ENCODE measurements around the gene REV3L.
"Not testable (repeated sequence)": the region's sequence is repeated elsewhere in the genome, so short reads cannot be mapped to it uniquely, and the experiment has no call there.

The REV3L gene

GRCh38 chr6:111482959-111483735, at the start of gene REV3L:
Gene REV3L, minus strand, starts transcription at chr6:111483218. Its CDS starts 330 bp downstream, at chr6:111482888.
- DNase-seq = peak; percentile 75 to 96 (median 83)
- intact Hi-C loops (cut with DNase I) = loop anchor here (5.0 to 10.0 kb wide), 3 partner anchors 61 to 162 kb away; no protein-coding TSS in a partner anchor

- intact Hi-C loops (cut with DNase I) = no loop called here
- DNase-seq = no peak
Measured at GRCh38 chr6:111531185-111531584, 48.2 kb upstream of the REV3L start.

- intact Hi-C loops (cut with DNase I) = no loop called here
Measured at GRCh38 chr6:111530667-111531066, 47.6 kb upstream of the REV3L start.

GRCh38 chr6:111530218-111530617, 47.2 kb upstream of the REV3L start:
- intact Hi-C loops (cut with DNase I) = no loop called here
- DNase-seq = no peak

More at GRCh38 chr6:111530667-111531066, 47.6 kb upstream of the REV3L start:
- DNase-seq = no peak

GRCh38 chr6:111527367-111527766, 44.3 kb upstream of the REV3L start:
- intact Hi-C loops (cut with DNase I) = no loop called here
- no peak for DNase-seq

GRCh38 chr6:111524735-111525134, 41.7 kb upstream of the REV3L start:
- intact Hi-C loops (cut with DNase I) = no loop called here
- DNase-seq = no peak

GRCh38 chr6:111524252-111524651, 41.2 kb upstream of the REV3L start:
- intact Hi-C loops (cut with DNase I) = no loop called here
- DNase-seq = peak in 1 of 10 donors; percentile 49

GRCh38 chr6:111523484-111524167, 40.6 kb upstream of the REV3L start:
- intact Hi-C loops (cut with DNase I) = no loop called here
- peak in 1 of 10 donors; percentile 34 for DNase-seq

GRCh38 chr6:111522393-111523020, 39.5 kb upstream of the REV3L start:
- no peak for DNase-seq
- intact Hi-C loops (cut with DNase I) = no loop called here

- intact Hi-C loops (cut with DNase I) = no loop called here
- DNase-seq = peak in 1 of 10 donors; percentile 25
Measured at GRCh38 chr6:111521497-111522270, 38.7 kb upstream of the REV3L start.

GRCh38 chr6:111520524-111520923, 37.5 kb upstream of the REV3L start:
- no peak for DNase-seq
- intact Hi-C loops (cut with DNase I) = no loop called here

- DNase-seq = no peak
- intact Hi-C loops (cut with DNase I) = no loop called here
Measured at GRCh38 chr6:111517965-111518364, 34.9 kb upstream of the REV3L start.

GRCh38 chr6:111515259-111515658, 32.2 kb upstream of the REV3L start:
- intact Hi-C loops (cut with DNase I) = no loop called here
- DNase-seq = no peak

- intact Hi-C loops (cut with DNase I); DNase-seq: not testable (repeated sequence)
Measured at GRCh38 chr6:111514531-111514930, 31.5 kb upstream of the REV3L start.

- intact Hi-C loops (cut with DNase I) = not testable (repeated sequence)
- DNase-seq = peak in 1 of 10 donors; percentile 60
Measured at GRCh38 chr6:111507219-111507618, 24.2 kb upstream of the REV3L start.

GRCh38 chr6:111505498-111505897, 22.5 kb upstream of the REV3L start:
- intact Hi-C loops (cut with DNase I); DNase-seq: not testable (repeated sequence)

GRCh38 chr6:111503660-111504059, 20.6 kb upstream of the REV3L start:
- intact Hi-C loops (cut with DNase I) = no loop called here
- DNase-seq = no peak

- intact Hi-C loops (cut with DNase I) = no loop called here
- no peak for DNase-seq
Measured at GRCh38 chr6:111503194-111503593, 20.2 kb upstream of the REV3L start.

GRCh38 chr6:111502154-111502553, 19.1 kb upstream of the REV3L start:
- intact Hi-C loops (cut with DNase I) = no loop called here
- DNase-seq = no peak

GRCh38 chr6:111499269-111499793, 16.3 kb upstream of the REV3L start:
- no peak for DNase-seq
- intact Hi-C loops (cut with DNase I) = no loop called here

Data from posterior cingulate gyrus (tissue), 11 donors.